DND-41 (cell line): ENCODE data around the gene IL1RN.
A peak's percentile ranks its signal among the peaks of the same experiment; 100 is the strongest.

ENCODE experiments used
- ATAC-seq: fragments of 200-7000 bp; cut with Tn5 transposase; 3 replicates; pipeline ENCODE4 v1.9.1; 2021; ENCODE audit warnings: low read depth; ENCODE audit not compliant: insufficient read depth
- DNase-seq: peaks from one replicate; pipeline ENCODE4 v3.0.0-alpha.2; 2020
- H2AFZ ChIP-seq: 2 replicates; pipeline ENCODE4 v1.6.0; 2012; ENCODE audit warnings: low read depth, low read length
- H3K27ac ChIP-seq: 2 replicates; pipeline ENCODE4 v1.5.1; 2012; ENCODE audit warnings: low read length, inconsistent platforms
- H3K27me3 ChIP-seq: fragments of 200-600 bp; sonication (generic); 2 replicates; pipeline ENCODE4 v1.6.0; 2012; ENCODE audit warnings: low read length, mild to moderate bottlenecking, inconsistent platforms; ENCODE audit not compliant: insufficient read depth, poor library complexity
- H3K36me3 ChIP-seq: 2 replicates; pipeline ENCODE4 v1.5.1; 2012; ENCODE audit warnings: low read length, inconsistent platforms; ENCODE audit not compliant: insufficient read depth
- H3K4me1 ChIP-seq: 2 replicates; pipeline ENCODE4 v1.5.1; 2012; ENCODE audit warnings: mild to moderate bottlenecking, low read length; ENCODE audit not compliant: insufficient read depth
- H3K4me2 ChIP-seq: 2 replicates; pipeline ENCODE4 v1.6.0; 2012; ENCODE audit warnings: mild to moderate bottlenecking, moderate library complexity, low read length, inconsistent platforms; ENCODE audit not compliant: insufficient read depth
- H3K4me3 ChIP-seq, 2 experiments: fragments of 200-600 bp in 1 of 2; shearing (Covaris generic) in 1 of 2; 2 replicates each; pipeline ENCODE4 v1.5.1; 2012 to 2016; ENCODE audit warnings: inconsistent platforms in 2 of 2, low read length in 2 of 2, mild to moderate bottlenecking in 2 of 2, low read depth in 1 of 2, moderate library complexity in 1 of 2
- H3K79me2 ChIP-seq: 2 replicates; pipeline ENCODE4 v1.6.0; 2012; ENCODE audit warnings: low read length, inconsistent platforms; ENCODE audit not compliant: insufficient read depth
- H3K9ac ChIP-seq: 2 replicates; pipeline ENCODE4 v1.6.0; 2012; ENCODE audit warnings: low read depth, mild to moderate bottlenecking, inconsistent platforms, low read length, moderate library complexity
- H3K9me3 ChIP-seq: 2 replicates; pipeline ENCODE4 v1.5.1; 2012; ENCODE audit warnings: low read length, moderate library complexity, mild to moderate bottlenecking, inconsistent platforms; ENCODE audit not compliant: insufficient read depth, severe bottlenecking
- H4K20me1 ChIP-seq: 2 replicates; pipeline ENCODE4 v1.6.0; 2012; ENCODE audit warnings: low read length; ENCODE audit not compliant: insufficient read depth
- CTCF ChIP-seq: IDR thresholded peaks from 2 replicates; pipeline ENCODE4 v1.5.1; 2012; ENCODE audit warnings: borderline replicate concordance, low read length, moderate library complexity, mild to moderate bottlenecking; ENCODE audit not compliant: poor library complexity, severe bottlenecking; ENCODE audit errors: extremely low read depth
- EZH2 ChIP-seq: IDR thresholded peaks from 3 replicates; pipeline ENCODE4 v1.6.1; 2012; ENCODE audit warnings: borderline replicate concordance, low read depth, mild to moderate bottlenecking, moderate library complexity, low read length, inconsistent platforms; ENCODE audit not compliant: severe bottlenecking

Gene IL1RN

GRCh38 chr2:113167115-113167932 lies 39.9 kb downstream of the IL1RN start:
- Histone ChIP-seq H4K20me1 (no peaks in the 10 kb centered on the region), H3K4me2 (no peak overlapping the region), H3K79me2 (no peaks in the 10 kb centered on the region), H3K27me3 (no peaks in the 10 kb centered on the region), H3K9ac (no peak overlapping the region), H3K27ac (peak overlapping the region; percentile 24; the same call in 1 of the 2 replicates), H3K36me3 (no peaks in the 10 kb centered on the region), H3K4me3 (no peak overlapping the region), H2AFZ (no peak overlapping the region), H3K9me3 (no peaks in the 10 kb centered on the region), H3K4me1 (no peaks in the 10 kb centered on the region)
- DNase-seq (peak; percentile 40), ATAC-seq (peak; percentile 81)
- TF ChIP-seq EZH2 (no peak), CTCF (no peak)

GRCh38 chr2:113167962-113168340 lies 40.6 kb downstream of the IL1RN start:
- Histone ChIP-seq H3K27me3 (no peaks in the 10 kb centered on the region), H3K4me1 (peaks cover 5% of the 10 kb centered on the region), H2AFZ (no peak overlapping the region), H3K79me2 (peaks cover under 1% of the 10 kb centered on the region; the same call in 1 of the 2 replicates), H4K20me1 (no peaks in the 10 kb centered on the region), H3K27ac (no peak overlapping the region), H3K9ac (no peak overlapping the region), H3K4me2 (no peak overlapping the region), H3K36me3 (no peaks in the 10 kb centered on the region; the same call in 1 of the 2 replicates), H3K9me3 (no peaks in the 10 kb centered on the region), H3K4me3 (no peak overlapping the region)
- no peak for DNase-seq
- no peak for ATAC-seq
- TF ChIP-seq EZH2 (no peak), CTCF (no peak)

- Histone ChIP-seq H3K9me3 (no peaks in the 10 kb centered on the region), H3K4me2 (no peak overlapping the region), H3K4me1 (peaks cover 12% of the 10 kb centered on the region), H3K79me2 (peaks cover 10% of the 10 kb centered on the region), H3K27me3 (no peaks in the 10 kb centered on the region), H3K27ac (no peak overlapping the region), H2AFZ (no peak overlapping the region), H3K36me3 (no peaks in the 10 kb centered on the region; the same call in 1 of the 2 replicates), H3K9ac (no peak overlapping the region), H3K4me3 (no peak overlapping the region), H4K20me1 (no peaks in the 10 kb centered on the region)
- DNase-seq (peak; percentile 4), ATAC-seq (no peak)
- no peak for TF ChIP-seq CTCF
- TF ChIP-seq EZH2 = no peak
Observed at GRCh38 chr2:113169002-113169530, 41.7 kb downstream of the IL1RN start.
